NT2/D1 (cell line): ENCODE results near the gene NRXN3.

Experiments
- SUZ12 ChIP-seq: IDR thresholded peaks from 2 replicates; pipeline ENCODE4 v1.6.1; 2011; ENCODE audit not compliant: insufficient read length, insufficient read depth; ENCODE audit errors: extremely low read depth
- YY1 ChIP-seq: IDR thresholded peaks from 2 replicates; pipeline ENCODE4 v1.6.1; 2011; ENCODE audit not compliant: insufficient read length, insufficient read depth
- ZNF274 ChIP-seq: IDR thresholded peaks from 2 replicates; pipeline ENCODE4 v1.6.1; 2011; ENCODE audit warnings: mild to moderate bottlenecking, low read depth, low read length

GRCh38 chr14:79096811-79097210 lies 926.6 kb downstream of the NRXN3 start:
- no peak for TF ChIP-seq SUZ12
- TF ChIP-seq ZNF274, result no peak
- TF ChIP-seq YY1, result no peak
